ENCODE data around the gene ASS1.

Gene ASS1

DNA sequence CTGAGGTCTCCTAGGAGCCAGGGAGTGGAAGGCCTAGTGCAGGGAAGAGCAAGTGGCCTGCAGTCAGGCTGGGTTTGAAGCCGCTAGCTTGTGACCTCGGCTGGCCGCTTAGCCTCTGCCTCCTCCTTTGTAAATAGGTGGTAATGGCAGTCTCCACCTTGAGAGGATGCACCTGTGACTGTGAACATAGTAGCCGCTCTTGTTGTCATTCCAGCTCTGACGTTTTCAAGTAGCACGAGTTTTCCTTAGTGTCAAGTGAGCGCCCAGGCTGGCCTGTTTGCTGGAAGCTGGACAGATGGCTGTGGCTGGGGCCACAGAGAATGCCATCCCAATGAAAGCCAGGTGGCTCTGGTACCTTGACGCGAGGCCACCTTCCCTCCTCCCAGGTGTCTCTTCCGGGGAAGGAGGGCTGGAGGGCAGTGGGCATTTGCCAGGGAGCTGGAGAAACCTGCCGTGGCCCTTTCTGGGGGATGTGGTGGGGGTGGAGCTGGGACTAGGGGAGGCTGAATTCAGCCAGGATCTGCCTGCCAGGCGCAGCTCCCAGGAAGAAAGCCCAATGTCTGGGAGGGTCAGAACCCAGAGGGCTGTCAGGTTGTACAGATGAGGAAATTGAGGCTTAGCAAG is 2.5 kb downstream of the ASS1 start:
- no peaks in the 10 kb centered on the region for H3K9me3 ChIP-seq (ENCODE audit: control insufficient read depth, insufficient read depth, low read depth, low read length)
- ChIA-PET POLR2A (interaction anchor here (0.6 to 1.5 kb wide), 4 partner anchors 8 to 401 kb away, joined by 3 to 4 read pairs (median 4); partner anchors contain the start of gene EXOSC2), CTCF (interaction anchor here (0.6 to 4.6 kb wide), 8 partner anchors 10 to 340 kb away, joined by 3 to 21 read pairs (median 5); no protein-coding TSS in a partner anchor)
- peaks cover 5% of the 10 kb centered on the region for H3K4me1 ChIP-seq (ENCODE audit: control insufficient read depth, insufficient read depth, low read length)
- 0 out of 2 replicates have a peak overlapping the region, but pooled peaks have one; percentile 57 for H3K27ac ChIP-seq (ENCODE audit: extremely low read depth, low read depth, low read length)
- TF ChIP-seq, protein P1, sequence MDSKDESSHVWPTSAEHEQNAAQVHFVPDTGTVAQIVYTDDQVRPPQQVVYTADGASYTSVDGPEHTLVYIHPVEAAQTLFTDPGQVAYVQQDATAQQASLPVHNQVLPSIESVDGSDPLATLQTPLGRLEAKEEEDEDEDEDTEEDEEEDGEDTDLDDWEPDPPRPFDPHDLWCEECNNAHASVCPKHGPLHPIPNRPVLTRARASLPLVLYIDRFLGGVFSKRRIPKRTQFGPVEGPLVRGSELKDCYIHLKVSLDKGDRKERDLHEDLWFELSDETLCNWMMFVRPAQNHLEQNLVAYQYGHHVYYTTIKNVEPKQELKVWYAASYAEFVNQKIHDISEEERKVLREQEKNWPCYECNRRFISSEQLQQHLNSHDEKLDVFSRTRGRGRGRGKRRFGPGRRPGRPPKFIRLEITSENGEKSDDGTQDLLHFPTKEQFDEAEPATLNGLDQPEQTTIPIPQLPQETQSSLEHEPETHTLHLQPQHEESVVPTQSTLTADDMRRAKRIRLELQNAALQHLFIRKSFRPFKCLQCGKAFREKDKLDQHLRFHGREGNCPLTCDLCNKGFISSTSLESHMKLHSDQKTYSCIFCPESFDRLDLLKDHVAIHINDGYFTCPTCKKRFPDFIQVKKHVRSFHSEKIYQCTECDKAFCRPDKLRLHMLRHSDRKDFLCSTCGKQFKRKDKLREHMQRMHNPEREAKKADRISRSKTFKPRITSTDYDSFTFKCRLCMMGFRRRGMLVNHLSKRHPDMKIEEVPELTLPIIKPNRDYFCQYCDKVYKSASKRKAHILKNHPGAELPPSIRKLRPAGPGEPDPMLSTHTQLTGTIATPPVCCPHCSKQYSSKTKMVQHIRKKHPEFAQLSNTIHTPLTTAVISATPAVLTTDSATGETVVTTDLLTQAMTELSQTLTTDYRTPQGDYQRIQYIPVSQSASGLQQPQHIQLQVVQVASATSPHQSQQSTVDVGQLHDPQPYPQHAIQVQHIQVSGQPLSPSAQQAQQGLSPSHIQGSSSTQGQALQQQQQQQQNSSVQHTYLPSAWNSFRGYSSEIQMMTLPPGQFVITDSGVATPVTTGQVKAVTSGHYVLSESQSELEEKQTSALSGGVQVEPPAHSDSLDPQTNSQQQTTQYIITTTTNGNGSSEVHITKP (tag by site-specific recombination; IDR thresholded peaks at IDR 0.05) = peak; percentile 49; the same call in 1 of the 2 replicates
- TF ChIP-seq ZNF140 (tag by site-specific recombination; IDR thresholded peaks at IDR 0.05) = no peak
- no peak overlapping the region for H3K4me3 ChIP-seq (ENCODE audit: low read depth, low read length)
- H3K36me3 ChIP-seq (ENCODE audit: control insufficient read depth in 2 of 2, insufficient read depth in 1 of 2, low read length in 2 of 2) = no peaks in the 10 kb centered on the region

DNA sequence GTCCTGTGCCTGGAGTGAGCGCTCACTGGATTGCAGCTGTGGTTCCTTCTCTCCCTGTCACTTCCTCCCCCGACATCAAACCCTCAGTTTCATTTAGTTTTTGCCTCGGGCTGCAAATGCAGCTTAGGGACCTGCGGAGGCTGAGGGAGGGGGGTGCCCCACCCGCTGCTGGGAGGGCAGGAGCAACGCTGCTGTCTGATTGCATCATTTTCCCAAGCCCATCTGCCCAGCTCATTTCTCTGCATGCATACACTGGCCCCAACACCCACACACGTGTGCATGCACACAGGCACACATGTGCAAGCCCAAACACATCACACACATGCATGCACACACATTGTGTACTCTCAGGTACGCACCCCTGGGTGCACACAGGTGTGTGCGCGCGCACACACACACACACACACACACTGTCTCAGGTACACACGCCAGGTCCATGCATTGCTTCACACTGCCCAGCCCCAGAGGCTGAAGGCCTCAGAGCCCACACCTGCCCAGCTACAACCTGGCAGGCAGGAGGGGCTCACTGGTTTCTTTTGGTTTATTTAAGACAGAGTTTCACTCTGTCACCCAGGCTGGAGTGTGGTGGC is 3.4 kb downstream of the ASS1 start:
- no peaks in the 10 kb centered on the region for H3K36me3 ChIP-seq (ENCODE audit: control insufficient read depth in 2 of 2, insufficient read depth in 1 of 2, low read length in 2 of 2)
- H3K27ac ChIP-seq (ENCODE audit: extremely low read depth, low read depth, low read length) = no peak overlapping the region
- H3K4me3 ChIP-seq (ENCODE audit: low read depth, low read length) = no peak overlapping the region
- ChIA-PET POLR2A (interaction anchor here (0.7 to 1.5 kb wide), 4 partner anchors 9 to 245 kb away, joined by 3 to 4 read pairs (median 4); partner anchors contain the start of gene EXOSC2), CTCF (interaction anchor here (0.6 to 4.6 kb wide), 5 partner anchors 12 to 341 kb away, joined by 3 to 21 read pairs (median 6); no protein-coding TSS in a partner anchor)
- no peaks in the 10 kb centered on the region for H3K9me3 ChIP-seq (ENCODE audit: control insufficient read depth, insufficient read depth, low read depth, low read length)
- H3K4me1 ChIP-seq (ENCODE audit: control insufficient read depth, insufficient read depth, low read length) = peaks cover 6% of the 10 kb centered on the region
- TF ChIP-seq ZBTB17 (tag by site-specific recombination; IDR thresholded peaks at IDR 0.05) = peak; percentile 74
- TF ChIP-seq GLI4 (tag by site-specific recombination; IDR thresholded peaks at IDR 0.05) = no peak
- TF ChIP-seq KLF7 (tag by site-specific recombination; IDR thresholded peaks at IDR 0.05; ENCODE audit: borderline replicate concordance) = peak; percentile 86; the same call in 1 of the 2 replicates
- TF ChIP-seq SALL2 (tag by site-specific recombination; IDR thresholded peaks at IDR 0.05; ENCODE audit: borderline replicate concordance) = no peak
- TF ChIP-seq, protein P2, sequence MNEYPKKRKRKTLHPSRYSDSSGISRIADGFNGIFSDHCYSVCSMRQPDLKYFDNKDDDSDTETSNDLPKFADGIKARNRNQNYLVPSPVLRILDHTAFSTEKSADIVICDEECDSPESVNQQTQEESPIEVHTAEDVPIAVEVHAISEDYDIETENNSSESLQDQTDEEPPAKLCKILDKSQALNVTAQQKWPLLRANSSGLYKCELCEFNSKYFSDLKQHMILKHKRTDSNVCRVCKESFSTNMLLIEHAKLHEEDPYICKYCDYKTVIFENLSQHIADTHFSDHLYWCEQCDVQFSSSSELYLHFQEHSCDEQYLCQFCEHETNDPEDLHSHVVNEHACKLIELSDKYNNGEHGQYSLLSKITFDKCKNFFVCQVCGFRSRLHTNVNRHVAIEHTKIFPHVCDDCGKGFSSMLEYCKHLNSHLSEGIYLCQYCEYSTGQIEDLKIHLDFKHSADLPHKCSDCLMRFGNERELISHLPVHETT (tag by site-specific recombination; IDR thresholded peaks at IDR 0.05) = no peak
- TF ChIP-seq ZNF146 (tag by site-specific recombination; IDR thresholded peaks at IDR 0.05) = no peak
- TF ChIP-seq, protein P3, sequence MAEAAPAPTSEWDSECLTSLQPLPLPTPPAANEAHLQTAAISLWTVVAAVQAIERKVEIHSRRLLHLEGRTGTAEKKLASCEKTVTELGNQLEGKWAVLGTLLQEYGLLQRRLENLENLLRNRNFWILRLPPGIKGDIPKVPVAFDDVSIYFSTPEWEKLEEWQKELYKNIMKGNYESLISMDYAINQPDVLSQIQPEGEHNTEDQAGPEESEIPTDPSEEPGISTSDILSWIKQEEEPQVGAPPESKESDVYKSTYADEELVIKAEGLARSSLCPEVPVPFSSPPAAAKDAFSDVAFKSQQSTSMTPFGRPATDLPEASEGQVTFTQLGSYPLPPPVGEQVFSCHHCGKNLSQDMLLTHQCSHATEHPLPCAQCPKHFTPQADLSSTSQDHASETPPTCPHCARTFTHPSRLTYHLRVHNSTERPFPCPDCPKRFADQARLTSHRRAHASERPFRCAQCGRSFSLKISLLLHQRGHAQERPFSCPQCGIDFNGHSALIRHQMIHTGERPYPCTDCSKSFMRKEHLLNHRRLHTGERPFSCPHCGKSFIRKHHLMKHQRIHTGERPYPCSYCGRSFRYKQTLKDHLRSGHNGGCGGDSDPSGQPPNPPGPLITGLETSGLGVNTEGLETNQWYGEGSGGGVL (tag by site-specific recombination; IDR thresholded peaks at IDR 0.05) = peak; percentile 90
- TF ChIP-seq ZNF404 (tag by site-specific recombination; IDR thresholded peaks at IDR 0.05) = no peak
- TF ChIP-seq ZNF292 (tag by site-specific recombination; IDR thresholded peaks at IDR 0.05; ENCODE audit: borderline replicate concordance, low read depth) = no peak
- TF ChIP-seq ZNF623 (tag by site-specific recombination; IDR thresholded peaks at IDR 0.05) = no peak
- TF ChIP-seq, protein P4, sequence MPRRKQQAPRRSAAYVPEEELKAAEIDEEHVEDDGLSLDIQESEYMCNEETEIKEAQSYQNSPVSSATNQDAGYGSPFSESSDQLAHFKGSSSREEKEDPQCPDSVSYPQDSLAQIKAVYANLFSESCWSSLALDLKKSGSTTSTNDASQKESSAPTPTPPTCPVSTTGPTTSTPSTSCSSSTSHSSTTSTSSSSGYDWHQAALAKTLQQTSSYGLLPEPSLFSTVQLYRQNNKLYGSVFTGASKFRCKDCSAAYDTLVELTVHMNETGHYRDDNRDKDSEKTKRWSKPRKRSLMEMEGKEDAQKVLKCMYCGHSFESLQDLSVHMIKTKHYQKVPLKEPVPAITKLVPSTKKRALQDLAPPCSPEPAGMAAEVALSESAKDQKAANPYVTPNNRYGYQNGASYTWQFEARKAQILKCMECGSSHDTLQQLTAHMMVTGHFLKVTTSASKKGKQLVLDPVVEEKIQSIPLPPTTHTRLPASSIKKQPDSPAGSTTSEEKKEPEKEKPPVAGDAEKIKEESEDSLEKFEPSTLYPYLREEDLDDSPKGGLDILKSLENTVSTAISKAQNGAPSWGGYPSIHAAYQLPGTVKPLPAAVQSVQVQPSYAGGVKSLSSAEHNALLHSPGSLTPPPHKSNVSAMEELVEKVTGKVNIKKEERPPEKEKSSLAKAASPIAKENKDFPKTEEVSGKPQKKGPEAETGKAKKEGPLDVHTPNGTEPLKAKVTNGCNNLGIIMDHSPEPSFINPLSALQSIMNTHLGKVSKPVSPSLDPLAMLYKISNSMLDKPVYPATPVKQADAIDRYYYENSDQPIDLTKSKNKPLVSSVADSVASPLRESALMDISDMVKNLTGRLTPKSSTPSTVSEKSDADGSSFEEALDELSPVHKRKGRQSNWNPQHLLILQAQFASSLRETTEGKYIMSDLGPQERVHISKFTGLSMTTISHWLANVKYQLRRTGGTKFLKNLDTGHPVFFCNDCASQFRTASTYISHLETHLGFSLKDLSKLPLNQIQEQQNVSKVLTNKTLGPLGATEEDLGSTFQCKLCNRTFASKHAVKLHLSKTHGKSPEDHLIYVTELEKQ (tag by site-specific recombination; IDR thresholded peaks at IDR 0.05; ENCODE audit: borderline replicate concordance) = no peak
- TF ChIP-seq, protein P5, sequence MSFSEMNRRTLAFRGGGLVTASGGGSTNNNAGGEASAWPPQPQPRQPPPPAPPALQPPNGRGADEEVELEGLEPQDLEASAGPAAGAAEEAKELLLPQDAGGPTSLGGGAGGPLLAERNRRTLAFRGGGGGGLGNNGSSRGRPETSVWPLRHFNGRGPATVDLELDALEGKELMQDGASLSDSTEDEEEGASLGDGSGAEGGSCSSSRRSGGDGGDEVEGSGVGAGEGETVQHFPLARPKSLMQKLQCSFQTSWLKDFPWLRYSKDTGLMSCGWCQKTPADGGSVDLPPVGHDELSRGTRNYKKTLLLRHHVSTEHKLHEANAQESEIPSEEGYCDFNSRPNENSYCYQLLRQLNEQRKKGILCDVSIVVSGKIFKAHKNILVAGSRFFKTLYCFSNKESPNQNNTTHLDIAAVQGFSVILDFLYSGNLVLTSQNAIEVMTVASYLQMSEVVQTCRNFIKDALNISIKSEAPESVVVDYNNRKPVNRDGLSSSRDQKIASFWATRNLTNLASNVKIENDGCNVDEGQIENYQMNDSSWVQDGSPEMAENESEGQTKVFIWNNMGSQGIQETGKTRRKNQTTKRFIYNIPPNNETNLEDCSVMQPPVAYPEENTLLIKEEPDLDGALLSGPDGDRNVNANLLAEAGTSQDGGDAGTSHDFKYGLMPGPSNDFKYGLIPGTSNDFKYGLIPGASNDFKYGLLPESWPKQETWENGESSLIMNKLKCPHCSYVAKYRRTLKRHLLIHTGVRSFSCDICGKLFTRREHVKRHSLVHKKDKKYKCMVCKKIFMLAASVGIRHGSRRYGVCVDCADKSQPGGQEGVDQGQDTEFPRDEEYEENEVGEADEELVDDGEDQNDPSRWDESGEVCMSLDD (tag by site-specific recombination; IDR thresholded peaks at IDR 0.05) = peak; percentile 41; the same call in 1 of the 2 replicates
- no peak for TF ChIP-seq ZNF350 (tag by site-specific recombination; IDR thresholded peaks at IDR 0.05)
- TF ChIP-seq, protein P6, sequence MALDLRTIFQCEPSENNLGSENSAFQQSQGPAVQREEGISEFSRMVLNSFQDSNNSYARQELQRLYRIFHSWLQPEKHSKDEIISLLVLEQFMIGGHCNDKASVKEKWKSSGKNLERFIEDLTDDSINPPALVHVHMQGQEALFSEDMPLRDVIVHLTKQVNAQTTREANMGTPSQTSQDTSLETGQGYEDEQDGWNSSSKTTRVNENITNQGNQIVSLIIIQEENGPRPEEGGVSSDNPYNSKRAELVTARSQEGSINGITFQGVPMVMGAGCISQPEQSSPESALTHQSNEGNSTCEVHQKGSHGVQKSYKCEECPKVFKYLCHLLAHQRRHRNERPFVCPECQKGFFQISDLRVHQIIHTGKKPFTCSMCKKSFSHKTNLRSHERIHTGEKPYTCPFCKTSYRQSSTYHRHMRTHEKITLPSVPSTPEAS (tag by site-specific recombination; IDR thresholded peaks at IDR 0.05) = peak; percentile 80
- TF ChIP-seq ZNF791 (tag by site-specific recombination; IDR thresholded peaks at IDR 0.05) = no peak
